Keratinocyte (primary cell): Measurements from ENCODE around the gene SLC16A2. TPM values are rescaled to one million over a fixed set of nuclear protein-coding genes. Genes with fewer than 3 reads are reported as not detected.

Experiments used
- DNase-seq: peaks from one replicate; pipeline ENCODE4 v3.0.0-alpha.2; 2011; ENCODE audit warnings: low read depth, missing footprints, low spot score
- FAIRE-seq: peaks from 2 replicates; lab custom pipeline; 2011; peaks lifted over from hg19 to GRCh38; lab: Jason Lieb, UNC
- H2AFZ ChIP-seq: 2 replicates; pipeline ENCODE4 v1.6.0; 2012; ENCODE audit warnings: low read length, control low read depth, inconsistent platforms; ENCODE audit not compliant: control insufficient read depth
- H3K27ac ChIP-seq: 2 replicates; pipeline ENCODE4 v1.5.1; 2011; ENCODE audit warnings: low read length; ENCODE audit not compliant: control insufficient read depth, insufficient read depth
- H3K27me3 ChIP-seq: 3 replicates; pipeline ENCODE4 v1.6.0; 2011; ENCODE audit warnings: low read length; ENCODE audit not compliant: control insufficient read depth, insufficient read depth; ENCODE audit errors: extremely low read depth
- H3K36me3 ChIP-seq, 2 experiments: 2 replicates in 1 of 2; 3 replicates in 1 of 2; pipeline ENCODE4 v1.5.1; 2011; ENCODE audit warnings: low read length in 2 of 2, mild to moderate bottlenecking in 1 of 2; ENCODE audit not compliant: control insufficient read depth in 2 of 2, insufficient read depth in 2 of 2; ENCODE audit errors: extremely low read depth in 1 of 2
- H3K4me1 ChIP-seq: 3 replicates; pipeline ENCODE4 v1.5.1; 2011; ENCODE audit warnings: low read length; ENCODE audit not compliant: control insufficient read depth, insufficient read depth; ENCODE audit errors: extremely low read depth
- H3K4me2 ChIP-seq: 3 replicates; pipeline ENCODE4 v1.6.0; 2011; ENCODE audit warnings: low read depth, low read length; ENCODE audit not compliant: control insufficient read depth, insufficient read depth; ENCODE audit errors: extremely low read depth
- H3K4me3 ChIP-seq, 3 experiments: fragments of 200-600 bp in 1 of 3; sonication (generic) in 1 of 3; 2 replicates in 2 of 3; 3 replicates in 1 of 3; pipeline ENCODE4 v1.5.1; 2011 to 2016; ENCODE audit warnings: low read length in 3 of 3, mild to moderate bottlenecking in 3 of 3, control low read depth in 2 of 3, inconsistent platforms in 1 of 3, low read depth in 1 of 3, mixed read lengths in 1 of 3, mixed run types in 1 of 3, moderate library complexity in 1 of 3; ENCODE audit not compliant: control insufficient read depth in 2 of 3, insufficient read depth in 2 of 3; ENCODE audit errors: extremely low read depth in 1 of 3
- H3K79me2 ChIP-seq: 2 replicates; pipeline ENCODE4 v1.6.0; 2012; ENCODE audit warnings: low read length; ENCODE audit not compliant: control insufficient read depth, insufficient read depth
- H3K9ac ChIP-seq: 3 replicates; pipeline ENCODE4 v1.6.0; 2011; ENCODE audit warnings: low read length; ENCODE audit not compliant: control insufficient read depth, insufficient read depth; ENCODE audit errors: extremely low read depth
- H3K9me1 ChIP-seq: 3 replicates; pipeline ENCODE4 v1.6.0; 2011; ENCODE audit warnings: low read length; ENCODE audit not compliant: control insufficient read depth, insufficient read depth; ENCODE audit errors: extremely low read depth
- H3K9me3 ChIP-seq: 2 replicates; pipeline ENCODE4 v1.5.1; 2012; ENCODE audit warnings: low read depth, low read length; ENCODE audit not compliant: control insufficient read depth
- H4K20me1 ChIP-seq: 3 replicates; pipeline ENCODE4 v1.6.0; 2011; ENCODE audit warnings: low read length; ENCODE audit not compliant: control insufficient read depth, insufficient read depth; ENCODE audit errors: extremely low read depth
- EZH2 ChIP-seq: IDR thresholded peaks from one replicate; pipeline ENCODE4 v1.6.1; 2012; ENCODE audit warnings: inconsistent platforms, mild to moderate bottlenecking, low read length, moderate library complexity
- dilution Hi-C: fragments of 300-500 bp; cut with MboI; formaldehyde crosslinking; loops from one replicate; pipeline ENCODE4 v1.7.0; 2020; ENCODE audit warnings: low sequenced_read_pairs; ENCODE audit not compliant: extremely low pct_ligation_motif_present
- polyA plus RNA-seq, 5 experiments: library from polyadenylated mRNA; depleted of rRNA in 3 of 5; stranded (reverse) in 3 of 5; stranded (forward) in 1 of 5; unstranded in 1 of 5; fragments of >200 nt; gene quantifications; 1 replicate in 1 of 5; 2 replicates in 3 of 5; 3 replicates in 1 of 5; pipeline versions ENCODE4 v1.2.1 to v1.2.3, GENCODE V29; 2011 to 2012; ENCODE audit warnings: missing spikeins in 2 of 5, low read depth in 1 of 5, low replicate concordance in 1 of 5
- TF ChIP-seq, protein P1 (sequence below), 3 experiments: IDR thresholded peaks in 1 of 3; conservative IDR thresholded peaks in 1 of 3; optimal IDR thresholded peaks in 1 of 3; 2 replicates in 2 of 3; 3 replicates in 1 of 3; pipeline versions ENCODE3 to v1.5.1; 2011; ENCODE audit warnings: low read length in 3 of 3, mild to moderate bottlenecking in 3 of 3, moderate library complexity in 2 of 3, control low read depth in 1 of 3, inconsistent platforms in 1 of 3; ENCODE audit not compliant: insufficient read depth in 2 of 3; ENCODE audit errors: extremely low read depth in 1 of 3

The SLC16A2 gene
- polyA plus RNA-seq, 1 donor (not counting 4 experiments of a cell fraction or from before 2014, with no cell fraction given): 38.4 TPM

DNA sequence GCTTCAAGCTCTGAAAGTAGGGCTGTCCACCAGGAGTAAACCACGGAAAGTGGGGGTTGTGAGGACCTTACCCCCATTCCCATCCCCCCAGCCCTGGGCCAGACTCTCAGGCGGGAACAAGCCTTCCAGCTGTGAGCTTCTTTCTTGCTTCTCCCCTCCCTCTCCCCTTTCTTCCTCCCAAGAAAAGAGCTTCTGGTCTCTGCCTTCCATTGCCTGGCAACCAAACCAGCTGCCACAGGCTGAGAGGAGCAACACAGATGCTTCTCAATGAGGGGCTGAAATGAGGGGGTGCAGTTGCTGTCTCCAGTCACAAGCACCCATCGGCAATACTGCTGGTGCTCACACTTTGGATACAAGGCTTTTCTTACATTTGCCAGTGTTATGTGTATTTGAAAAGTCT lies 72.5 kb downstream of the SLC16A2 start:
- Histone ChIP-seq H3K27ac (no peak overlapping the region), H2AFZ (no peak overlapping the region), H3K79me2 (no peaks in the 10 kb centered on the region), H3K4me1 (no peaks in the 10 kb centered on the region), H3K9ac (no peak overlapping the region), H4K20me1 (no peaks in the 10 kb centered on the region), H3K27me3 (no peaks in the 10 kb centered on the region), H3K9me3 (no peaks in the 10 kb centered on the region), H3K9me1 (no peaks in the 10 kb centered on the region), H3K4me3 (no peak overlapping the region), H3K36me3 (no peaks in the 10 kb centered on the region), H3K4me2 (no peak overlapping the region)
- TF ChIP-seq EZH2: no peak
- TF ChIP-seq, protein P1, sequence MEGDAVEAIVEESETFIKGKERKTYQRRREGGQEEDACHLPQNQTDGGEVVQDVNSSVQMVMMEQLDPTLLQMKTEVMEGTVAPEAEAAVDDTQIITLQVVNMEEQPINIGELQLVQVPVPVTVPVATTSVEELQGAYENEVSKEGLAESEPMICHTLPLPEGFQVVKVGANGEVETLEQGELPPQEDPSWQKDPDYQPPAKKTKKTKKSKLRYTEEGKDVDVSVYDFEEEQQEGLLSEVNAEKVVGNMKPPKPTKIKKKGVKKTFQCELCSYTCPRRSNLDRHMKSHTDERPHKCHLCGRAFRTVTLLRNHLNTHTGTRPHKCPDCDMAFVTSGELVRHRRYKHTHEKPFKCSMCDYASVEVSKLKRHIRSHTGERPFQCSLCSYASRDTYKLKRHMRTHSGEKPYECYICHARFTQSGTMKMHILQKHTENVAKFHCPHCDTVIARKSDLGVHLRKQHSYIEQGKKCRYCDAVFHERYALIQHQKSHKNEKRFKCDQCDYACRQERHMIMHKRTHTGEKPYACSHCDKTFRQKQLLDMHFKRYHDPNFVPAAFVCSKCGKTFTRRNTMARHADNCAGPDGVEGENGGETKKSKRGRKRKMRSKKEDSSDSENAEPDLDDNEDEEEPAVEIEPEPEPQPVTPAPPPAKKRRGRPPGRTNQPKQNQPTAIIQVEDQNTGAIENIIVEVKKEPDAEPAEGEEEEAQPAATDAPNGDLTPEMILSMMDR (optimal IDR thresholded peaks at IDR 0.05 in 1 of 3, IDR thresholded peaks at IDR 0.05 in 1 of 3, conservative IDR thresholded peaks at IDR 0.05 in 1 of 3; ENCODE audit: extremely low read depth in 1 of 3, insufficient read depth in 2 of 3, low read length in 3 of 3): no peak
- dilution Hi-C loops: no loop called here
- FAIRE-seq: no peak
- DNase-seq: no peak

DNA sequence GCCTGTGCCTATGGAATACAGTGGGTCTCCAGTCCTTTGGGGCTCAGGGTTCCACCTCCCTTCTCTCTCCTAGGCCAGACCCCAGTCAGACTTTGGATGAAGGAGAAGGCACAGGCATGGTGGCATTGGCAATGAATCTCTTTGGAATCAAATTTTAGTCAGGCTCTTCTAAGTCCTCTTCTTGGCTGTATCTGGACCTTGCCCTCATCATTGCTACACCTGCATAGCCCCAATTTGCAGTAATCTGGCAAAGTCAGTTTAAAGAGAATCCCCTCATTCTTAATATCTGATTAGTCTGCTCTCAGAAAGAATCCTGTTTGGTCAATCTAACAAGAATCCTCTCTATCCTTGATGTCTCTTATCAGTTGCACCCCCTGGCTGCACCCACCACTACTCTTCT lies 77.6 kb downstream of the SLC16A2 start:
- Histone ChIP-seq H3K4me3 (no peak overlapping the region), H3K9ac (no peak overlapping the region), H3K27me3 (no peaks in the 10 kb centered on the region), H2AFZ (no peak overlapping the region), H3K27ac (no peak overlapping the region), H3K4me1 (no peaks in the 10 kb centered on the region), H3K36me3 (no peaks in the 10 kb centered on the region), H4K20me1 (no peaks in the 10 kb centered on the region), H3K9me3 (no peaks in the 10 kb centered on the region), H3K9me1 (no peaks in the 10 kb centered on the region), H3K4me2 (no peak overlapping the region), H3K79me2 (no peaks in the 10 kb centered on the region)
- no peak for FAIRE-seq
- no peak for DNase-seq
- dilution Hi-C loops: no loop called here
- TF ChIP-seq, protein P1 (optimal IDR thresholded peaks at IDR 0.05 in 1 of 3, IDR thresholded peaks at IDR 0.05 in 1 of 3, conservative IDR thresholded peaks at IDR 0.05 in 1 of 3; ENCODE audit: extremely low read depth in 1 of 3, insufficient read depth in 2 of 3, low read length in 3 of 3): no peak
- TF ChIP-seq EZH2: no peak
